ENCODE data around the gene LRRTM4. TPM values are rescaled to one million over a fixed set of nuclear protein-coding genes. Genes with fewer than 3 reads are reported as not detected.
"Not testable (repeated sequence)": the region's sequence is repeated elsewhere in the genome, so short reads cannot be mapped to it uniquely, and the experiment has no call there.

The LRRTM4 gene
- total and polyA plus RNA-seq, 7 experiments from 2014 or later, result not detected

DNA sequence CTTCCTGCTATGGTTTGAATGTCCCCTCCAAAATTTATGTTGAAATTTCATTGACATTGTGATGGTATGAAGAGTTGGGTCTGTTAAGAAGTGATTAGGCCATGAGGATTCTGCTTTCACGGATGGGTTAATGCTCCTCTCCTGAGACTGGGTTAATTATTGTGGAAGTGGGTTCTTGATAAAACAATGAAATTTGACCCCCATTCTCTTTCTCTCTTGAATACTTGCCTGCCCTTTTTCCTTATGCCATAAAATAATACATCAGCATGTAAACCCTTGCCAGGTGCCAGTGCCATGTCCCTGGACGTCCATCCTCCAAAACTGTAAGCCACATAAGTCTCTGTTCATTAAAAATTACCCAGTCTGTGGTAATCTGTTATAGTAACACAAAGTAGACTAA is 352.8 kb downstream of the LRRTM4 start:
- Mint-ChIP-seq H3K4me1 (no peaks in the 10 kb centered on the region), H3K27me3 (no peaks in the 10 kb centered on the region), H3K36me3 (no peaks in the 10 kb centered on the region), H3K27ac (no peak overlapping the region), H3K9me3 (peaks cover 0 to 36% (median 14%) of the 10 kb centered on the region in 11 donors), H3K4me3 (no peak overlapping the region)
- Histone ChIP-seq H3K36me3 (ENCODE audit: control insufficient read depth in 2 of 3, insufficient read depth in 3 of 3, low read length in 3 of 3) (no peaks in the 10 kb centered on the region), H3K27ac (ENCODE audit: low read depth, low read length) (no peak overlapping the region), H3K4me3 (ENCODE audit: low read length) (no peak overlapping the region), H3K27me3 (ENCODE audit: control insufficient read depth in 2 of 2, insufficient read depth in 2 of 2, low read length in 2 of 2) (no peaks in the 10 kb centered on the region), H3K4me1 (ENCODE audit: control insufficient read depth in 2 of 2, insufficient read depth in 2 of 2, low read length in 2 of 2) (no peaks in the 10 kb centered on the region), H3K9me3 (ENCODE audit: control insufficient read depth in 2 of 3, low read length in 3 of 3) (no peaks in the 10 kb centered on the region)
- CTCF ChIA-PET, result no interaction called here
- intact Hi-C loops (cut with micrococcal nuclease), result no loop called here
- no peak for ATAC-seq
- POLR2A ChIA-PET, result no interaction called here
- no peak for DNase-seq

GRCh38 chr2:77164021-77164420 is 358.2 kb downstream of the LRRTM4 start:
- H3K4me3 Mint-ChIP-seq; H3K36me3 ChIP-seq (ENCODE audit: control insufficient read depth in 2 of 3, insufficient read depth in 3 of 3, low read length in 3 of 3); H3K27ac Mint-ChIP-seq; H3K9me3 ChIP-seq (ENCODE audit: control insufficient read depth in 2 of 3, low read length in 3 of 3); H3K4me3 ChIP-seq (ENCODE audit: low read length); H3K36me3 Mint-ChIP-seq; POLR2A ChIA-PET; intact Hi-C loops (cut with micrococcal nuclease); ATAC-seq; DNase-seq; H3K4me1 ChIP-seq (ENCODE audit: control insufficient read depth in 2 of 2, insufficient read depth in 2 of 2, low read length in 2 of 2); CTCF ChIA-PET; H3K27ac ChIP-seq (ENCODE audit: low read depth, low read length); H3K27me3 Mint-ChIP-seq; H3K27me3 ChIP-seq (ENCODE audit: control insufficient read depth in 2 of 2, insufficient read depth in 2 of 2, low read length in 2 of 2); H3K4me1 Mint-ChIP-seq: not testable (repeated sequence)
- peaks cover 2 to 42% (median 18%) of the 10 kb centered on the region in 11 donors for H3K9me3 Mint-ChIP-seq

GRCh38 chr2:77161009-77161408 is 361.2 kb downstream of the LRRTM4 start:
- Histone ChIP-seq H3K4me3 (ENCODE audit: low read length) (no peak overlapping the region), H3K27ac (ENCODE audit: low read depth, low read length) (no peak overlapping the region), H3K36me3 (ENCODE audit: control insufficient read depth in 2 of 3, insufficient read depth in 3 of 3, low read length in 3 of 3) (no peaks in the 10 kb centered on the region), H3K27me3 (ENCODE audit: control insufficient read depth in 2 of 2, insufficient read depth in 2 of 2, low read length in 2 of 2) (no peaks in the 10 kb centered on the region), H3K4me1 (ENCODE audit: control insufficient read depth in 2 of 2, insufficient read depth in 2 of 2, low read length in 2 of 2) (no peaks in the 10 kb centered on the region), H3K9me3 (ENCODE audit: control insufficient read depth in 2 of 3, low read length in 3 of 3) (peaks cover 0 to 2% (median 0%) of the 10 kb centered on the region in 3 experiments)
- no peaks in the 10 kb centered on the region for H3K4me1 Mint-ChIP-seq
- ATAC-seq, result no peak
- no peaks in the 10 kb centered on the region for H3K27me3 Mint-ChIP-seq
- no peak overlapping the region for H3K4me3 Mint-ChIP-seq
- ChIA-PET CTCF (no interaction called here), POLR2A (no interaction called here)
- H3K9me3 Mint-ChIP-seq, result peaks cover 2 to 36% (median 18%) of the 10 kb centered on the region in 11 donors
- intact Hi-C loops (cut with micrococcal nuclease), result no loop called here
- H3K27ac Mint-ChIP-seq, result no peak overlapping the region
- no peaks in the 10 kb centered on the region for H3K36me3 Mint-ChIP-seq
- DNase-seq, result no peak

DNA sequence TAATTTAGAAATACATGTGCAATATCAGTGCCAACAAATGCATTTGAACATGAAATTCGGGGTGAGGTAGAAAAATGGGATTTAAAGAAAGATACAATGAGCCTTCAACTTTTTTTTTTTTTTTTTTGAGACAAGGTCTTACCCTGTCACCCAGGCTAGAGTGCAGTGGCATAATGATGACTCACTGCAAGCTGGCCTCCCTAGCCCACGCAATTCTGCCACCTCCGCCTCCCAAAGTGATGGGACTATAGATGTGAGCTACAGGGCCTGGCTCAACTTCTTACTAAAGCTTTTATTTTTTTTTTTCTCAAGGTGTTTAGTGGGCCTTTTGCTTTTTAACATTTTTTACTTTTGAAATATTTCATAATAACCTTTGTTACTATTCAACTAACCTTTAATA is 365.6 kb downstream of the LRRTM4 start:
- Mint-ChIP-seq H3K9me3 (peaks cover 3 to 16% (median 9%) of the 10 kb centered on the region in 11 donors), H3K27me3 (no peaks in the 10 kb centered on the region), H3K27ac (no peak overlapping the region), H3K4me1 (no peaks in the 10 kb centered on the region), H3K4me3 (no peak overlapping the region), H3K36me3 (no peaks in the 10 kb centered on the region)
- Histone ChIP-seq H3K4me3 (ENCODE audit: low read length) (no peak overlapping the region), H3K9me3 (ENCODE audit: control insufficient read depth in 2 of 3, low read length in 3 of 3) (no peaks in the 10 kb centered on the region), H3K27me3 (ENCODE audit: control insufficient read depth in 2 of 2, insufficient read depth in 2 of 2, low read length in 2 of 2) (no peaks in the 10 kb centered on the region), H3K4me1 (ENCODE audit: control insufficient read depth in 2 of 2, insufficient read depth in 2 of 2, low read length in 2 of 2) (no peaks in the 10 kb centered on the region), H3K27ac (ENCODE audit: low read depth, low read length) (no peak overlapping the region), H3K36me3 (ENCODE audit: control insufficient read depth in 2 of 3, insufficient read depth in 3 of 3, low read length in 3 of 3) (no peaks in the 10 kb centered on the region)
- DNase-seq, result no peak
- no peak for ATAC-seq
- ChIA-PET POLR2A (no interaction called here), CTCF (no interaction called here)
- intact Hi-C loops (cut with micrococcal nuclease), result no loop called here

DNA sequence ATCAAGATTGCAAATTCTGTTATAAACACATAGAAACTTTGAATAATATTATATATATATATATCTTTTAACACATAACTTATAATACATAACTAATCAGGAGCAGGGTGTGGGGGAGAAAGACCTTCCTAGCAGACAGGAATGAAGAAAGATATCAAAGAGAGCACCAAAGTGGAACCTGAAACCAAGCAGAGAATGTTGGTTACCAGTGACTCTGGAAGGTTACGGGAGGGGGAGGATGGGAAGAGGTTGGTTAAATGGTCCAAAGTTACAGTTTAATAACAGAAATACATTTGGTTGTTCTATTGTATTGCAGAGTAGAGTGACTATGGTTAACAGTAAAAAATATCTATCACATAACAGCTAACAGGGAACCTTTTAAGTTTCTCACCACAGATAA is 366.7 kb downstream of the LRRTM4 start:
- ChIA-PET CTCF (no interaction called here), POLR2A (no interaction called here)
- Histone ChIP-seq H3K27ac (ENCODE audit: low read depth, low read length) (no peak overlapping the region), H3K27me3 (ENCODE audit: control insufficient read depth in 2 of 2, insufficient read depth in 2 of 2, low read length in 2 of 2) (no peaks in the 10 kb centered on the region), H3K4me3 (ENCODE audit: low read length) (no peak overlapping the region), H3K36me3 (ENCODE audit: control insufficient read depth in 2 of 3, insufficient read depth in 3 of 3, low read length in 3 of 3) (no peaks in the 10 kb centered on the region), H3K9me3 (ENCODE audit: control insufficient read depth in 2 of 3, low read length in 3 of 3) (no peaks in the 10 kb centered on the region), H3K4me1 (ENCODE audit: control insufficient read depth in 2 of 2, insufficient read depth in 2 of 2, low read length in 2 of 2) (no peaks in the 10 kb centered on the region)
- no peak overlapping the region for H3K4me3 Mint-ChIP-seq
- H3K36me3 Mint-ChIP-seq, result no peaks in the 10 kb centered on the region
- DNase-seq, result no peak
- ATAC-seq, result no peak
- H3K27ac Mint-ChIP-seq, result no peak overlapping the region
- no peaks in the 10 kb centered on the region for H3K27me3 Mint-ChIP-seq
- H3K9me3 Mint-ChIP-seq, result peaks cover 3 to 18% (median 9%) of the 10 kb centered on the region in 11 donors
- intact Hi-C loops (cut with micrococcal nuclease), result no loop called here
- no peaks in the 10 kb centered on the region for H3K4me1 Mint-ChIP-seq

DNA sequence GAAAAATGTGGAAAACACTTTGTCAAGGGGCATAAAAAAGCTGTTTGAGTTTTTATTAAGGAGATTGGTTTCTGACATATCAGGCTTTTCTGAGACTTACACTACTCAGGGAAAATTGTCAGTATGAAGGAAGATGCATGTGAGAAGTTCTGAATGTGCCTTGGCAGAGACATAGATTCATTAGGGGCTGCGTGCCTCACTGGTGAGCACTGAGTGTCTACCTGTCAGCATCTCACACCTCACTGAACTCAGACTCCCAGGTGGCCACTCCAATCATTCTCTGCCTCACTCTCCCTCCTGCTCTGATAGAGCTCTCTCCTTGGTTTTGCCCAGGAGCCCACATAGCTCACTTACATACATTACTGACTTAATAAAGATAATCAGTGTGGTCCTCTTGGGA is 372.6 kb downstream of the LRRTM4 start:
- Mint-ChIP-seq H3K4me3 (no peak overlapping the region), H3K27me3 (no peaks in the 10 kb centered on the region), H3K27ac (no peak overlapping the region), H3K9me3 (peaks cover 0 to 30% (median 10%) of the 10 kb centered on the region in 11 donors), H3K36me3 (no peaks in the 10 kb centered on the region), H3K4me1 (no peaks in the 10 kb centered on the region)
- Histone ChIP-seq H3K4me3 (ENCODE audit: low read length) (no peak overlapping the region), H3K36me3 (ENCODE audit: control insufficient read depth in 2 of 3, insufficient read depth in 3 of 3, low read length in 3 of 3) (no peaks in the 10 kb centered on the region), H3K4me1 (ENCODE audit: control insufficient read depth in 2 of 2, insufficient read depth in 2 of 2, low read length in 2 of 2) (no peaks in the 10 kb centered on the region), H3K27ac (ENCODE audit: low read depth, low read length) (no peak overlapping the region), H3K27me3 (ENCODE audit: control insufficient read depth in 2 of 2, insufficient read depth in 2 of 2, low read length in 2 of 2) (no peaks in the 10 kb centered on the region), H3K9me3 (ENCODE audit: control insufficient read depth in 2 of 3, low read length in 3 of 3) (no peaks in the 10 kb centered on the region)
- CTCF ChIA-PET, result no interaction called here
- no peak for DNase-seq
- ATAC-seq, result no peak
- intact Hi-C loops (cut with micrococcal nuclease), result no loop called here
- POLR2A ChIA-PET, result no interaction called here

- no peak overlapping the region for H3K27ac Mint-ChIP-seq
- no peaks in the 10 kb centered on the region for H3K36me3 Mint-ChIP-seq
- intact Hi-C loops (cut with micrococcal nuclease), result no loop called here
- no peak overlapping the region for H3K4me3 ChIP-seq (ENCODE audit: low read length)
- H3K4me1 ChIP-seq (ENCODE audit: control insufficient read depth in 2 of 2, insufficient read depth in 2 of 2, low read length in 2 of 2), result no peaks in the 10 kb centered on the region
- no peak for ATAC-seq
- H3K27ac ChIP-seq (ENCODE audit: low read depth, low read length), result no peak overlapping the region
- DNase-seq, result no peak
- no peaks in the 10 kb centered on the region for H3K4me1 Mint-ChIP-seq
- no peaks in the 10 kb centered on the region for H3K9me3 ChIP-seq (ENCODE audit: control insufficient read depth in 2 of 3, low read length in 3 of 3)
- H3K4me3 Mint-ChIP-seq, result no peak overlapping the region
- H3K36me3 ChIP-seq (ENCODE audit: control insufficient read depth in 2 of 3, insufficient read depth in 3 of 3, low read length in 3 of 3), result no peaks in the 10 kb centered on the region
- ChIA-PET CTCF (no interaction called here), POLR2A (no interaction called here)
- no peaks in the 10 kb centered on the region for H3K27me3 ChIP-seq (ENCODE audit: control insufficient read depth in 2 of 2, insufficient read depth in 2 of 2, low read length in 2 of 2)
- H3K9me3 Mint-ChIP-seq, result peaks cover 1 to 35% (median 12%) of the 10 kb centered on the region in 11 donors
- H3K27me3 Mint-ChIP-seq, result no peaks in the 10 kb centered on the region
These were observed 375.0 kb downstream of the LRRTM4 start for GRCh38 chr2:77147153-77147552.

Data from naive thymus-derived CD4-positive, alpha-beta T cell (primary cell).